GM18505 (cell line): ENCODE results near the gene ZRANB3.
"Not testable (repeated sequence)": the region's sequence is repeated elsewhere in the genome, so short reads cannot be mapped to it uniquely, and the experiment has no call there.

Source experiments
- ATAC-seq: cut with Tn5 transposase; IDR thresholded peaks from one replicate; pipeline ENCODE4 v1.9.1; 2021; ENCODE audit not compliant: unreplicated experiment
- POLR2A ChIP-seq: IDR thresholded peaks from 4 replicates; pipeline ENCODE4 v1.6.1; 2011; ENCODE audit warnings: borderline replicate concordance; ENCODE audit not compliant: insufficient read depth, insufficient read length; ENCODE audit errors: extremely low read depth

The ZRANB3 gene

GRCh38 chr2:135121016-135121657, 409.9 kb downstream of the ZRANB3 start:
- TF ChIP-seq POLR2A = no peak
- no peak for ATAC-seq

- no peak for ATAC-seq
- no peak for TF ChIP-seq POLR2A
Measured at GRCh38 chr2:135119582-135119981, 411.4 kb downstream of the ZRANB3 start.

GRCh38 chr2:135113322-135113721, 417.7 kb downstream of the ZRANB3 start:
- TF ChIP-seq POLR2A = no peak
- ATAC-seq = no peak

- ATAC-seq = not testable (repeated sequence)
Measured at GRCh38 chr2:135105513-135106316, 425.3 kb downstream of the ZRANB3 start.

GRCh38 chr2:135103843-135104242, 427.2 kb downstream of the ZRANB3 start:
- ATAC-seq = no peak
- no peak for TF ChIP-seq POLR2A

- TF ChIP-seq POLR2A = no peak
- ATAC-seq = no peak
Measured at GRCh38 chr2:135099802-135100483, 431.1 kb downstream of the ZRANB3 start.

- no peak for ATAC-seq
- TF ChIP-seq POLR2A = no peak
Measured at GRCh38 chr2:135097532-135098231, 433.3 kb downstream of the ZRANB3 start.

GRCh38 chr2:135096665-135097446, 434.2 kb downstream of the ZRANB3 start:
- no peak for ATAC-seq
- no peak for TF ChIP-seq POLR2A

GRCh38 chr2:135095591-135095990, 435.4 kb downstream of the ZRANB3 start:
- no peak for TF ChIP-seq POLR2A
- no peak for ATAC-seq

- no peak for TF ChIP-seq POLR2A
- ATAC-seq = no peak
Measured at GRCh38 chr2:135094508-135094907, 436.5 kb downstream of the ZRANB3 start.

- no peak for TF ChIP-seq POLR2A
- ATAC-seq = no peak
Measured at GRCh38 chr2:135093670-135094330, 437.2 kb downstream of the ZRANB3 start.

GRCh38 chr2:135093193-135093592, 437.8 kb downstream of the ZRANB3 start:
- no peak for TF ChIP-seq POLR2A
- no peak for ATAC-seq
